ENCODE data around the gene LDAF1. TPM values are rescaled to one million over a fixed set of nuclear protein-coding genes. Genes with fewer than 3 reads are reported as not detected.

LDAF1 gene
- total and polyA plus RNA-seq, 4 donors = 1.2 to 2.4 (median 1.7) TPM

GRCh38 chr16:21163576-21163975, 5.1 kb downstream of the LDAF1 start:
- Histone ChIP-seq H3K27me3 (ENCODE audit: control insufficient read depth in 4 of 4, insufficient read depth in 4 of 4, low read length in 3 of 4) (no peaks in the 10 kb centered on the region), H3K9ac (ENCODE audit: low read depth in 1 of 2, low read length in 2 of 2) (no peak overlapping the region), H3K9me3 (ENCODE audit: control insufficient read depth in 4 of 4, low read length in 3 of 4) (no peaks in the 10 kb centered on the region), H3K4me3 (ENCODE audit: low read depth in 1 of 3, low read length in 3 of 3) (no peak overlapping the region), H3K27ac (ENCODE audit: low read depth in 1 of 2, low read length in 2 of 2) (no peak overlapping the region), H3K4me1 (ENCODE audit: control insufficient read depth in 4 of 4, insufficient read depth in 4 of 4, low read length in 3 of 4) (peaks cover 0 to 10% (median 3%) of the 10 kb centered on the region in 4 donors), H3K36me3 (ENCODE audit: control insufficient read depth in 4 of 4, insufficient read depth in 3 of 4, low read depth in 1 of 4, low read length in 3 of 4) (no peaks in the 10 kb centered on the region)
- TF ChIP-seq, protein P1, sequence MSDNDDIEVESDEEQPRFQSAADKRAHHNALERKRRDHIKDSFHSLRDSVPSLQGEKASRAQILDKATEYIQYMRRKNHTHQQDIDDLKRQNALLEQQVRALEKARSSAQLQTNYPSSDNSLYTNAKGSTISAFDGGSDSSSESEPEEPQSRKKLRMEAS (IDR thresholded peaks at IDR 0.05) = no peak
- TF ChIP-seq RXRA (IDR thresholded peaks at IDR 0.05) (no peak), FOXA1 (IDR thresholded peaks at IDR 0.05) (no peak), EGR1 (IDR thresholded peaks at IDR 0.05; ENCODE audit: low read depth in 2 of 2) (no peak), JUND (IDR thresholded peaks at IDR 0.05) (no peak), YY1 (IDR thresholded peaks at IDR 0.05) (no peak), HNF4G (IDR thresholded peaks at IDR 0.05) (no peak), NR2F2 (IDR thresholded peaks at IDR 0.05) (no peak), HNF4A (conservative IDR thresholded peaks at IDR 0.05) (no peak)
- TF ChIP-seq, protein P2, sequence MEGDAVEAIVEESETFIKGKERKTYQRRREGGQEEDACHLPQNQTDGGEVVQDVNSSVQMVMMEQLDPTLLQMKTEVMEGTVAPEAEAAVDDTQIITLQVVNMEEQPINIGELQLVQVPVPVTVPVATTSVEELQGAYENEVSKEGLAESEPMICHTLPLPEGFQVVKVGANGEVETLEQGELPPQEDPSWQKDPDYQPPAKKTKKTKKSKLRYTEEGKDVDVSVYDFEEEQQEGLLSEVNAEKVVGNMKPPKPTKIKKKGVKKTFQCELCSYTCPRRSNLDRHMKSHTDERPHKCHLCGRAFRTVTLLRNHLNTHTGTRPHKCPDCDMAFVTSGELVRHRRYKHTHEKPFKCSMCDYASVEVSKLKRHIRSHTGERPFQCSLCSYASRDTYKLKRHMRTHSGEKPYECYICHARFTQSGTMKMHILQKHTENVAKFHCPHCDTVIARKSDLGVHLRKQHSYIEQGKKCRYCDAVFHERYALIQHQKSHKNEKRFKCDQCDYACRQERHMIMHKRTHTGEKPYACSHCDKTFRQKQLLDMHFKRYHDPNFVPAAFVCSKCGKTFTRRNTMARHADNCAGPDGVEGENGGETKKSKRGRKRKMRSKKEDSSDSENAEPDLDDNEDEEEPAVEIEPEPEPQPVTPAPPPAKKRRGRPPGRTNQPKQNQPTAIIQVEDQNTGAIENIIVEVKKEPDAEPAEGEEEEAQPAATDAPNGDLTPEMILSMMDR (IDR thresholded peaks at IDR 0.05; ENCODE audit: low read depth, low read length, missing input control) = no peak
- TF ChIP-seq, protein P3, sequence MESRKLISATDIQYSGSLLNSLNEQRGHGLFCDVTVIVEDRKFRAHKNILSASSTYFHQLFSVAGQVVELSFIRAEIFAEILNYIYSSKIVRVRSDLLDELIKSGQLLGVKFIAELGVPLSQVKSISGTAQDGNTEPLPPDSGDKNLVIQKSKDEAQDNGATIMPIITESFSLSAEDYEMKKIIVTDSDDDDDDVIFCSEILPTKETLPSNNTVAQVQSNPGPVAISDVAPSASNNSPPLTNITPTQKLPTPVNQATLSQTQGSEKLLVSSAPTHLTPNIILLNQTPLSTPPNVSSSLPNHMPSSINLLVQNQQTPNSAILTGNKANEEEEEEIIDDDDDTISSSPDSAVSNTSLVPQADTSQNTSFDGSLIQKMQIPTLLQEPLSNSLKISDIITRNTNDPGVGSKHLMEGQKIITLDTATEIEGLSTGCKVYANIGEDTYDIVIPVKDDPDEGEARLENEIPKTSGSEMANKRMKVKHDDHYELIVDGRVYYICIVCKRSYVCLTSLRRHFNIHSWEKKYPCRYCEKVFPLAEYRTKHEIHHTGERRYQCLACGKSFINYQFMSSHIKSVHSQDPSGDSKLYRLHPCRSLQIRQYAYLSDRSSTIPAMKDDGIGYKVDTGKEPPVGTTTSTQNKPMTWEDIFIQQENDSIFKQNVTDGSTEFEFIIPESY (IDR thresholded peaks at IDR 0.05) = no peak
- TF ChIP-seq, protein P4, sequence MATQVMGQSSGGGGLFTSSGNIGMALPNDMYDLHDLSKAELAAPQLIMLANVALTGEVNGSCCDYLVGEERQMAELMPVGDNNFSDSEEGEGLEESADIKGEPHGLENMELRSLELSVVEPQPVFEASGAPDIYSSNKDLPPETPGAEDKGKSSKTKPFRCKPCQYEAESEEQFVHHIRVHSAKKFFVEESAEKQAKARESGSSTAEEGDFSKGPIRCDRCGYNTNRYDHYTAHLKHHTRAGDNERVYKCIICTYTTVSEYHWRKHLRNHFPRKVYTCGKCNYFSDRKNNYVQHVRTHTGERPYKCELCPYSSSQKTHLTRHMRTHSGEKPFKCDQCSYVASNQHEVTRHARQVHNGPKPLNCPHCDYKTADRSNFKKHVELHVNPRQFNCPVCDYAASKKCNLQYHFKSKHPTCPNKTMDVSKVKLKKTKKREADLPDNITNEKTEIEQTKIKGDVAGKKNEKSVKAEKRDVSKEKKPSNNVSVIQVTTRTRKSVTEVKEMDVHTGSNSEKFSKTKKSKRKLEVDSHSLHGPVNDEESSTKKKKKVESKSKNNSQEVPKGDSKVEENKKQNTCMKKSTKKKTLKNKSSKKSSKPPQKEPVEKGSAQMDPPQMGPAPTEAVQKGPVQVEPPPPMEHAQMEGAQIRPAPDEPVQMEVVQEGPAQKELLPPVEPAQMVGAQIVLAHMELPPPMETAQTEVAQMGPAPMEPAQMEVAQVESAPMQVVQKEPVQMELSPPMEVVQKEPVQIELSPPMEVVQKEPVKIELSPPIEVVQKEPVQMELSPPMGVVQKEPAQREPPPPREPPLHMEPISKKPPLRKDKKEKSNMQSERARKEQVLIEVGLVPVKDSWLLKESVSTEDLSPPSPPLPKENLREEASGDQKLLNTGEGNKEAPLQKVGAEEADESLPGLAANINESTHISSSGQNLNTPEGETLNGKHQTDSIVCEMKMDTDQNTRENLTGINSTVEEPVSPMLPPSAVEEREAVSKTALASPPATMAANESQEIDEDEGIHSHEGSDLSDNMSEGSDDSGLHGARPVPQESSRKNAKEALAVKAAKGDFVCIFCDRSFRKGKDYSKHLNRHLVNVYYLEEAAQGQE (IDR thresholded peaks at IDR 0.05) = no peak
- 84% methylated on average over 4 of the region's 4 CpGs for WGBS
- DNase-seq (ENCODE audit: low spot score) = no peak

DNA sequence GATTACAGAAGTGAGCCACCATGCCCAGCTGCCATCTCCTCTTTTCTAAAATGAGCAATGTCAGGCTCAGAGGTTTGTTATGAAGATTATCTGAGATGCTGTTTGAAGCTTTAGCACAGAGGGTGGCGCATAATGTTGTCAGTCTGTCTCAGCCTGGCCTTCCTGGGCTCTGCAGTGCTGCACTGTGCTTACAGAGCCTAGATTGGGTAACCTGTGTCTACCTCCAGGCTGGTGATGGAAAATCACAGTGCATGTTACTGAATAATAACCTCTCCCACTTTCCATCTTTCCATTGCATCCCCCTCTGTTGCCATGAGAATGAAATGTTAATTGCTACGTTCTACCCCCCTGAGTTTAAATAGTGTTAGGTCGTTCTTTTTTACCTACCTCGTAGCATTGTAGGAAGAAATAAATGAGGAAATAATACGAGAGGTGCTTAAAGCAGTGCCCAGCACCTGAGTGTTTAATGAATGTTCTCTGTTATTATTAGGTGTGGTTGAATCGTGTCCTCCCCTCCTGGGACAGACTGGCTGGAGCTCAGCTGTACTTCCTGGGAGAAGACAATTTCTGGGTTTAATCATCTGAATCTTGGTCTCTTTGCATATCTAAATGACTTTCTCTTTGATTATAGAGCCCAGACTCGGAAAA, 6.2 kb downstream of the LDAF1 start:
- no peak for TF ChIP-seq RXRA (IDR thresholded peaks at IDR 0.05)
- no peak for TF ChIP-seq GABPA (IDR thresholded peaks at IDR 0.05 in 1 of 2, conservative IDR thresholded peaks at IDR 0.05 in 1 of 2)
- no peak for TF ChIP-seq HNF4A (conservative IDR thresholded peaks at IDR 0.05)
- TF ChIP-seq, protein P1 (IDR thresholded peaks at IDR 0.05) = no peak
- TF ChIP-seq NR2F2 (IDR thresholded peaks at IDR 0.05) = no peak
- no peak for TF ChIP-seq YY1 (IDR thresholded peaks at IDR 0.05)
- no peak for TF ChIP-seq JUND (IDR thresholded peaks at IDR 0.05)
- no peak for TF ChIP-seq FOXA2 (IDR thresholded peaks at IDR 0.05)
- Histone ChIP-seq H3K27ac (ENCODE audit: low read depth in 1 of 2, low read length in 2 of 2) (no peak overlapping the region), H3K27me3 (ENCODE audit: control insufficient read depth in 4 of 4, insufficient read depth in 4 of 4, low read length in 3 of 4) (no peaks in the 10 kb centered on the region), H3K4me3 (ENCODE audit: low read depth in 1 of 3, low read length in 3 of 3) (no peak overlapping the region), H3K4me1 (ENCODE audit: control insufficient read depth in 4 of 4, insufficient read depth in 4 of 4, low read length in 3 of 4) (peaks cover 0 to 3% (median 0%) of the 10 kb centered on the region in 4 donors), H3K9me3 (ENCODE audit: control insufficient read depth in 4 of 4, low read length in 3 of 4) (no peaks in the 10 kb centered on the region), H3K9ac (ENCODE audit: low read depth in 1 of 2, low read length in 2 of 2) (no peak overlapping the region), H3K36me3 (ENCODE audit: control insufficient read depth in 4 of 4, insufficient read depth in 3 of 4, low read depth in 1 of 4, low read length in 3 of 4) (no peaks in the 10 kb centered on the region)
- no peak for DNase-seq (ENCODE audit: low spot score)
- WGBS = 93% methylated on average over 7 of the region's 7 CpGs

Measured in liver (tissue), 9 donors.